HepG2 (cell line): ENCODE data around the gene HAUS5. TPM values are rescaled to one million over a fixed set of nuclear protein-coding genes. Genes with fewer than 3 reads are reported as not detected.
A peak's percentile ranks its signal among the peaks of the same experiment; 100 is the strongest.

Experiments
- ERF ChIP-seq: IDR thresholded peaks from 2 replicates; pipeline ENCODE4 v1.6.1; 2018; ENCODE audit warnings: missing biosample characterization, missing genetic modification reagents
- GTF2F1 ChIP-seq: fragments of 150-350 bp; IDR thresholded peaks from 2 replicates; pipeline ENCODE4 v1.6.1; 2014; ENCODE audit warnings: low read length
- HMGXB4 ChIP-seq, 2 experiments: sonication (generic) in 1 of 2; formaldehyde crosslinking in 1 of 2; IDR thresholded peaks; 2 replicates each; pipeline versions ENCODE4 v1.4.0 to v1.6.1; 2018 to 2020; ENCODE audit warnings: missing genetic modification reagents in 2 of 2, borderline replicate concordance in 1 of 2, low read depth in 1 of 2, mild to moderate bottlenecking in 1 of 2, missing biosample characterization in 1 of 2
- LCORL ChIP-seq, 2 experiments: fragments of 450-650 bp in 1 of 2; sonication (generic) in 1 of 2; formaldehyde crosslinking in 1 of 2; IDR thresholded peaks; 2 replicates each; pipeline versions ENCODE4 v1.5.0 to v1.6.1; 2017 to 2020; ENCODE audit warnings: antibody characterized with exemption in 1 of 2, missing genetic modification reagents in 1 of 2
- MEIS2 ChIP-seq: sonication (generic); formaldehyde crosslinking; IDR thresholded peaks from 2 replicates; pipeline ENCODE4 v1.9.0; 2021; ENCODE audit warnings: mild to moderate bottlenecking, missing genetic modification reagents
- NAIF1 ChIP-seq: sonication (generic); formaldehyde crosslinking; IDR thresholded peaks from 2 replicates; pipeline ENCODE4 v1.5.0; 2020; ENCODE audit warnings: mild to moderate bottlenecking, missing genetic modification reagents, borderline replicate concordance
- NR0B2 ChIP-seq: sonication (generic); formaldehyde crosslinking; IDR thresholded peaks from 2 replicates; pipeline ENCODE4 v1.4.0; 2020; ENCODE audit warnings: mild to moderate bottlenecking, missing genetic modification reagents
- PAF1 ChIP-seq: IDR thresholded peaks from 2 replicates; pipeline ENCODE4 v1.6.1; 2016; ENCODE audit warnings: missing genetic modification reagents, missing compliant biosample characterization
- PCBP1 ChIP-seq: fragments of 200-400 bp; formaldehyde crosslinking; IDR thresholded peaks from 2 replicates; pipeline ENCODE4 v1.6.1; 2017; ENCODE audit warnings: mild to moderate bottlenecking, low read depth, low read length, borderline replicate concordance
- PHF21A ChIP-seq: sonication (generic); formaldehyde crosslinking; IDR thresholded peaks from 2 replicates; pipeline ENCODE4 v1.5.0; 2020; ENCODE audit warnings: mild to moderate bottlenecking, missing genetic modification reagents
- RBFOX2 ChIP-seq: fragments of 200-400 bp; formaldehyde crosslinking; IDR thresholded peaks from 2 replicates; pipeline ENCODE4 v1.6.1; 2017; ENCODE audit warnings: low read depth, mild to moderate bottlenecking, low read length
- SP1 ChIP-seq, 2 experiments: fragments of 450-650 bp in 1 of 2; sonication (generic) in 1 of 2; formaldehyde crosslinking in 1 of 2; IDR thresholded peaks; 2 replicates each; pipeline versions ENCODE4 v1.4.0 to v1.6.1; 2016 to 2020; ENCODE audit warnings: missing genetic modification reagents in 1 of 2
- TEAD3 ChIP-seq: optimal IDR thresholded peaks from 2 replicates; pipeline ENCODE3; 2016; ENCODE audit warnings: borderline replicate concordance
- ZFY ChIP-seq: sonication (generic); formaldehyde crosslinking; IDR thresholded peaks from 2 replicates; pipeline ENCODE4 v1.4.0; 2020; ENCODE audit warnings: missing genetic modification reagents
- ZNF12 ChIP-seq: sonication (generic); formaldehyde crosslinking; IDR thresholded peaks from 2 replicates; pipeline ENCODE4 v1.5.0; 2020; ENCODE audit warnings: missing genetic modification reagents
- ZNF138 ChIP-seq: sonication (generic); formaldehyde crosslinking; IDR thresholded peaks from 2 replicates; pipeline ENCODE4 v1.5.0; 2020; ENCODE audit warnings: mild to moderate bottlenecking, low read depth, missing genetic modification reagents
- ZNF235 ChIP-seq: sonication (generic); formaldehyde crosslinking; IDR thresholded peaks from 2 replicates; pipeline ENCODE4 v1.8.1; 2023; ENCODE audit warnings: mild to moderate bottlenecking, missing genetic modification reagents, borderline replicate concordance
- ZNF282 ChIP-seq: fragments of 450-650 bp; IDR thresholded peaks from 2 replicates; pipeline ENCODE4 v1.6.1; 2018; ENCODE audit not compliant: partially characterized antibody
- ZNF510 ChIP-seq: sonication (generic); formaldehyde crosslinking; IDR thresholded peaks from 2 replicates; pipeline ENCODE4 v1.4.0; 2020; ENCODE audit warnings: low read depth, mild to moderate bottlenecking, missing genetic modification reagents
- ZNF710 ChIP-seq: sonication (generic); formaldehyde crosslinking; IDR thresholded peaks from 2 replicates; pipeline ENCODE4 v1.5.0; 2020; ENCODE audit warnings: mild to moderate bottlenecking, missing genetic modification reagents, borderline replicate concordance
- ZNF781 ChIP-seq: sonication (generic); formaldehyde crosslinking; IDR thresholded peaks from 2 replicates; pipeline ENCODE4 v1.5.1; 2020; ENCODE audit warnings: borderline replicate concordance, mild to moderate bottlenecking, missing genetic modification reagents; ENCODE audit errors: not compliant biosample characterization
- ZSCAN29 ChIP-seq: sonication (generic); formaldehyde crosslinking; conservative IDR thresholded peaks from 2 replicates; pipeline ENCODE4 v1.4.0; 2020; ENCODE audit warnings: mild to moderate bottlenecking, missing genetic modification reagents
- polyA plus RNA-seq, 8 experiments: library from polyadenylated mRNA; depleted of rRNA in 3 of 8; stranded (reverse) in 7 of 8; unstranded in 1 of 8; fragments of >200 nt; fragmentation: Illumina TruSeq in 4 of 8; extraction: Trizol in 4 of 8; gene quantifications; 2 replicates each; pipeline versions ENCODE4 v1.2.1 to v1.2.3, GENCODE V29; 2011 to 2016; ENCODE audit warnings: low read depth in 4 of 8, missing spikeins in 1 of 8, mixed read lengths in 1 of 8; ENCODE audit not compliant: insufficient read depth in 1 of 8
- total RNA-seq, 5 experiments: library from RNA; depleted of rRNA; stranded (reverse); fragments of >200 nt; fragmentation: Illumina TruSeq; extraction: Trizol; gene quantifications; 2 replicates each; pipeline ENCODE4 v1.2.3, GENCODE V29; 2016; ENCODE audit warnings: low read depth in 1 of 5
- TF ChIP-seq, protein P1 (sequence below): sonication (generic); formaldehyde crosslinking; IDR thresholded peaks from 2 replicates; pipeline ENCODE4 v1.9.0; 2021; ENCODE audit warnings: missing genetic modification reagents, mild to moderate bottlenecking, borderline replicate concordance

HAUS5 gene
- total and polyA plus RNA-seq, 2 of the 13 experiments (the other 11 are each of a cell fraction or from before 2014, with no cell fraction given), result 10.3 to 17.7 TPM

GRCh38 chr19:35644206-35644986, 31.9 kb downstream of the HAUS5 start (continued):
- TF ChIP-seq NR0B2 (peak; percentile 48; the same call in 1 of the 2 replicates), ZNF282 (no peak), MEIS2 (peak; percentile 34; the same call in 1 of the 2 replicates), ZFY (CRISPR knock-in tag) (peak; percentile 72), ZNF710 (CRISPR knock-in tag) (peak; percentile 86; the same call in 1 of the 2 replicates), RBFOX2 (peak; percentile 48), TEAD3 (peak; percentile 32), ZNF510 (0 out of 2 replicates have a peak, but pooled peaks have one; percentile 55), SP1 (IDR thresholded peaks at IDR 0.05) (no peak), SP1 (CRISPR knock-in tag; IDR thresholded peaks at IDR 0.05) (peak; percentile 48; the same call in 1 of the 2 replicates), ZNF235 (CRISPR knock-in tag) (peak; percentile 87), ZSCAN29 (CRISPR knock-in tag) (0 out of 2 replicates have a peak, but pooled peaks have one; percentile 24), ZNF138 (CRISPR knock-in tag) (0 out of 2 replicates have a peak, but pooled peaks have one; percentile 61), LCORL (IDR thresholded peaks at IDR 0.05) (no peak), LCORL (CRISPR knock-in tag; IDR thresholded peaks at IDR 0.05) (peak; percentile 78; the same call in 1 of the 2 replicates), ZNF12 (peak; percentile 83), NAIF1 (CRISPR knock-in tag) (0 out of 2 replicates have a peak, but pooled peaks have one; percentile 58), PAF1 (CRISPR knock-in tag) (no peak), ZNF781 (CRISPR knock-in tag) (no peak), HMGXB4 (CRISPR knock-in tag; IDR thresholded peaks at IDR 0.05; ENCODE audit: borderline replicate concordance in 1 of 2, low read depth in 1 of 2) (0 out of 4 replicates have a peak, but pooled peaks of 1 of the 2 experiments have one; percentile 52), PHF21A (CRISPR knock-in tag) (no peak; the same call in 1 of the 2 replicates), ERF (no peak), GTF2F1 (no peak), PCBP1 (peak; percentile 71; the same call in 1 of the 2 replicates)
- TF ChIP-seq, protein P1, sequence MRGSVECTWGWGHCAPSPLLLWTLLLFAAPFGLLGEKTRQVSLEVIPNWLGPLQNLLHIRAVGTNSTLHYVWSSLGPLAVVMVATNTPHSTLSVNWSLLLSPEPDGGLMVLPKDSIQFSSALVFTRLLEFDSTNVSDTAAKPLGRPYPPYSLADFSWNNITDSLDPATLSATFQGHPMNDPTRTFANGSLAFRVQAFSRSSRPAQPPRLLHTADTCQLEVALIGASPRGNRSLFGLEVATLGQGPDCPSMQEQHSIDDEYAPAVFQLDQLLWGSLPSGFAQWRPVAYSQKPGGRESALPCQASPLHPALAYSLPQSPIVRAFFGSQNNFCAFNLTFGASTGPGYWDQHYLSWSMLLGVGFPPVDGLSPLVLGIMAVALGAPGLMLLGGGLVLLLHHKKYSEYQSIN (CRISPR knock-in tag), result no peak
